Measurements from ENCODE around the gene KRTAP12-3. TPM values are rescaled to one million over a fixed set of nuclear protein-coding genes. Genes with fewer than 3 reads are reported as not detected.
"Not testable (repeated sequence)": the region's sequence is repeated elsewhere in the genome, so short reads cannot be mapped to it uniquely, and the experiment has no call there.

The KRTAP12-3 gene
- total RNA-seq, 2 experiments from 2014 or later: not detected

- no peak overlapping the region for H3K4me2 ChIP-seq (ENCODE audit: low read length)
- no peaks in the 10 kb centered on the region for H3K9me2 ChIP-seq (ENCODE audit: insufficient read depth, low read length)
- H2AFZ ChIP-seq (ENCODE audit: low read length): no peak overlapping the region
- no peak for DNase-seq (ENCODE audit: low spot score)
- ChIA-PET CTCF (ENCODE audit: unreplicated experiment) (no interaction called here), POLR2A (no interaction called here)
- TF ChIP-seq EZH2phosphoT487 (IDR thresholded peaks at IDR 0.05; ENCODE audit: borderline replicate concordance, low read depth, low read length): no peak
- TF ChIP-seq, protein P1, sequence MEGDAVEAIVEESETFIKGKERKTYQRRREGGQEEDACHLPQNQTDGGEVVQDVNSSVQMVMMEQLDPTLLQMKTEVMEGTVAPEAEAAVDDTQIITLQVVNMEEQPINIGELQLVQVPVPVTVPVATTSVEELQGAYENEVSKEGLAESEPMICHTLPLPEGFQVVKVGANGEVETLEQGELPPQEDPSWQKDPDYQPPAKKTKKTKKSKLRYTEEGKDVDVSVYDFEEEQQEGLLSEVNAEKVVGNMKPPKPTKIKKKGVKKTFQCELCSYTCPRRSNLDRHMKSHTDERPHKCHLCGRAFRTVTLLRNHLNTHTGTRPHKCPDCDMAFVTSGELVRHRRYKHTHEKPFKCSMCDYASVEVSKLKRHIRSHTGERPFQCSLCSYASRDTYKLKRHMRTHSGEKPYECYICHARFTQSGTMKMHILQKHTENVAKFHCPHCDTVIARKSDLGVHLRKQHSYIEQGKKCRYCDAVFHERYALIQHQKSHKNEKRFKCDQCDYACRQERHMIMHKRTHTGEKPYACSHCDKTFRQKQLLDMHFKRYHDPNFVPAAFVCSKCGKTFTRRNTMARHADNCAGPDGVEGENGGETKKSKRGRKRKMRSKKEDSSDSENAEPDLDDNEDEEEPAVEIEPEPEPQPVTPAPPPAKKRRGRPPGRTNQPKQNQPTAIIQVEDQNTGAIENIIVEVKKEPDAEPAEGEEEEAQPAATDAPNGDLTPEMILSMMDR (conservative IDR thresholded peaks at IDR 0.05; ENCODE audit: low read length): no peak
- H4K20me1 ChIP-seq (ENCODE audit: insufficient read depth, low read length): no peaks in the 10 kb centered on the region
- no peak overlapping the region for H3K27ac ChIP-seq (ENCODE audit: low read depth, low read length, poor library complexity, severe bottlenecking)
- no peaks in the 10 kb centered on the region for H3K4me1 ChIP-seq (ENCODE audit: insufficient read depth, low read length, poor library complexity, severe bottlenecking)
- H3K9me3 ChIP-seq (ENCODE audit: low read length): no peaks in the 10 kb centered on the region
- intact Hi-C loops (cut with micrococcal nuclease; ENCODE audit: unreplicated experiment): no loop called here
- no peak overlapping the region for H3K4me3 ChIP-seq (ENCODE audit: low read depth, low read length, poor library complexity, severe bottlenecking)
- no peaks in the 10 kb centered on the region for H3K79me2 ChIP-seq (ENCODE audit: insufficient read depth, low read depth, low read length)
- no peaks in the 10 kb centered on the region for H3K36me3 ChIP-seq (ENCODE audit: insufficient read depth, low read length)
- no TSS peak for BruUV-seq (replicated peaks)
Measured at GRCh38 chr21:44686000-44686781, 28.5 kb downstream of the KRTAP12-3 start.

GRCh38 chr21:44686843-44687561 is 29.3 kb downstream of the KRTAP12-3 start:
- DNase-seq (ENCODE audit: low spot score): no peak
- no peak overlapping the region for H3K4me3 ChIP-seq (ENCODE audit: low read depth, low read length, poor library complexity, severe bottlenecking)
- no peak overlapping the region for H3K27ac ChIP-seq (ENCODE audit: low read depth, low read length, poor library complexity, severe bottlenecking)
- POLR2A ChIA-PET: no interaction called here
- intact Hi-C loops (cut with micrococcal nuclease; ENCODE audit: unreplicated experiment): no loop called here
- no peaks in the 10 kb centered on the region for H3K9me3 ChIP-seq (ENCODE audit: low read length)
- H3K4me1 ChIP-seq (ENCODE audit: insufficient read depth, low read length, poor library complexity, severe bottlenecking): no peaks in the 10 kb centered on the region
- no peak overlapping the region for H3K4me2 ChIP-seq (ENCODE audit: low read length)
- H3K9me2 ChIP-seq (ENCODE audit: insufficient read depth, low read length): no peaks in the 10 kb centered on the region
- H3K36me3 ChIP-seq (ENCODE audit: insufficient read depth, low read length): no peaks in the 10 kb centered on the region
- TF ChIP-seq, protein P1 (conservative IDR thresholded peaks at IDR 0.05; ENCODE audit: low read length): no peak
- no peak for TF ChIP-seq EZH2phosphoT487 (IDR thresholded peaks at IDR 0.05; ENCODE audit: borderline replicate concordance, low read depth, low read length)
- no peak overlapping the region for H2AFZ ChIP-seq (ENCODE audit: low read length)
- no peaks in the 10 kb centered on the region for H4K20me1 ChIP-seq (ENCODE audit: insufficient read depth, low read length)
- BruUV-seq (replicated peaks): no TSS peak
- no peaks in the 10 kb centered on the region for H3K79me2 ChIP-seq (ENCODE audit: insufficient read depth, low read depth, low read length)
- CTCF ChIA-PET (ENCODE audit: unreplicated experiment): no interaction called here

GRCh38 chr21:44687671-44688070 is 29.9 kb downstream of the KRTAP12-3 start:
- H3K9me3 ChIP-seq (ENCODE audit: low read length): 0 out of 2 replicates have a peak, but pooled peaks cover 3% of the 10 kb centered on the region
- H3K27ac ChIP-seq (ENCODE audit: low read depth, low read length, poor library complexity, severe bottlenecking): no peak overlapping the region
- no peaks in the 10 kb centered on the region for H3K36me3 ChIP-seq (ENCODE audit: insufficient read depth, low read length)
- no peaks in the 10 kb centered on the region for H3K4me1 ChIP-seq (ENCODE audit: insufficient read depth, low read length, poor library complexity, severe bottlenecking)
- no peak overlapping the region for H2AFZ ChIP-seq (ENCODE audit: low read length)
- CTCF ChIA-PET (ENCODE audit: unreplicated experiment): no interaction called here
- POLR2A ChIA-PET: no interaction called here
- H3K4me3 ChIP-seq (ENCODE audit: low read depth, low read length, poor library complexity, severe bottlenecking): no peak overlapping the region
- TF ChIP-seq, protein P1 (conservative IDR thresholded peaks at IDR 0.05; ENCODE audit: low read length): no peak
- no peak for TF ChIP-seq EZH2phosphoT487 (IDR thresholded peaks at IDR 0.05; ENCODE audit: borderline replicate concordance, low read depth, low read length)
- no peak for DNase-seq (ENCODE audit: low spot score)
- BruUV-seq (replicated peaks): no TSS peak
- no peaks in the 10 kb centered on the region for H3K79me2 ChIP-seq (ENCODE audit: insufficient read depth, low read depth, low read length)
- H3K9me2 ChIP-seq (ENCODE audit: insufficient read depth, low read length): no peaks in the 10 kb centered on the region
- intact Hi-C loops (cut with micrococcal nuclease; ENCODE audit: unreplicated experiment): no loop called here
- H3K4me2 ChIP-seq (ENCODE audit: low read length): no peak overlapping the region
- H4K20me1 ChIP-seq (ENCODE audit: insufficient read depth, low read length): no peaks in the 10 kb centered on the region

- H3K9me3 ChIP-seq (ENCODE audit: low read length); H2AFZ ChIP-seq (ENCODE audit: low read length); H3K4me2 ChIP-seq (ENCODE audit: low read length); POLR2A ChIA-PET; BruUV-seq (replicated peaks); H3K36me3 ChIP-seq (ENCODE audit: insufficient read depth, low read length); DNase-seq (ENCODE audit: low spot score); CTCF ChIA-PET (ENCODE audit: unreplicated experiment); H3K9me2 ChIP-seq (ENCODE audit: insufficient read depth, low read length); intact Hi-C loops (cut with micrococcal nuclease; ENCODE audit: unreplicated experiment); H3K4me3 ChIP-seq (ENCODE audit: low read depth, low read length, poor library complexity, severe bottlenecking); H3K27ac ChIP-seq (ENCODE audit: low read depth, low read length, poor library complexity, severe bottlenecking); H3K79me2 ChIP-seq (ENCODE audit: insufficient read depth, low read depth, low read length); H4K20me1 ChIP-seq (ENCODE audit: insufficient read depth, low read length); H3K4me1 ChIP-seq (ENCODE audit: insufficient read depth, low read length, poor library complexity, severe bottlenecking): not testable (repeated sequence)
Measured at GRCh38 chr21:44689740-44690139, 32.0 kb downstream of the KRTAP12-3 start.

All from OCI-LY7 (cell line).